Amniotic epithelial cell (primary cell): ENCODE data around the gene ZKSCAN7.
A peak's percentile ranks its signal among the peaks of the same experiment; 100 is the strongest.
"Not testable (repeated sequence)": the region's sequence is repeated elsewhere in the genome, so short reads cannot be mapped to it uniquely, and the experiment has no call there.

Source experiments
- DNase-seq: peaks from one replicate; pipeline ENCODE4 v3.0.0-alpha.2; 2010; ENCODE audit warnings: low read depth

ZKSCAN7 gene

GRCh38 chr3:44554626-44555592 lies at the start of gene ZKSCAN7:
ZKSCAN7 (plus strand) TSS chr3:44555193; CDS start chr3:44557048, 1,855 bp downstream.
- peak; percentile 56 for DNase-seq

- no peak for DNase-seq
Measured at GRCh38 chr3:44506556-44506955, 48.4 kb upstream of the ZKSCAN7 start.

- no peak for DNase-seq
Measured at GRCh38 chr3:44506961-44507360, 48.0 kb upstream of the ZKSCAN7 start.

GRCh38 chr3:44509393-44509921 lies 45.5 kb upstream of the ZKSCAN7 start:
- DNase-seq, result peak; percentile 20

GRCh38 chr3:44510000-44510368 lies 45.0 kb upstream of the ZKSCAN7 start:
- DNase-seq, result peak; percentile 27

GRCh38 chr3:44511238-44511566 lies 43.8 kb upstream of the ZKSCAN7 start:
- DNase-seq, result peak; percentile 41

- no peak for DNase-seq
Measured at GRCh38 chr3:44513513-44513912, 41.5 kb upstream of the ZKSCAN7 start.

- DNase-seq, result no peak
Measured at GRCh38 chr3:44516230-44516629, 38.8 kb upstream of the ZKSCAN7 start.

- DNase-seq, result no peak
Measured at GRCh38 chr3:44518782-44519156, 36.2 kb upstream of the ZKSCAN7 start.

GRCh38 chr3:44521721-44522120 lies 33.3 kb upstream of the ZKSCAN7 start:
- no peak for DNase-seq

- DNase-seq, result peak; percentile 25
Measured at GRCh38 chr3:44522494-44522933, 32.5 kb upstream of the ZKSCAN7 start.

- DNase-seq, result no peak
Measured at GRCh38 chr3:44525060-44525459, 29.9 kb upstream of the ZKSCAN7 start.

GRCh38 chr3:44529927-44530326 lies 25.1 kb upstream of the ZKSCAN7 start:
- DNase-seq, result no peak

- DNase-seq, result no peak
Measured at GRCh38 chr3:44530911-44531310, 24.1 kb upstream of the ZKSCAN7 start.

- DNase-seq, result peak; percentile 82
Measured at GRCh38 chr3:44534659-44535058, 20.3 kb upstream of the ZKSCAN7 start.

GRCh38 chr3:44535364-44535763 lies 19.6 kb upstream of the ZKSCAN7 start:
- no peak for DNase-seq

- not testable (repeated sequence) for DNase-seq
Measured at GRCh38 chr3:44544811-44545210, 10.2 kb upstream of the ZKSCAN7 start.

- DNase-seq, result peak; percentile 27
Measured at GRCh38 chr3:44555723-44556122, 730 bp downstream of the ZKSCAN7 start.

- DNase-seq, result no peak
Measured at GRCh38 chr3:44557074-44557473, 2.1 kb downstream of the ZKSCAN7 start.

GRCh38 chr3:44561076-44561475 lies 6.1 kb downstream of the ZKSCAN7 start:
- no peak for DNase-seq

- DNase-seq, result no peak
Measured at GRCh38 chr3:44562147-44562546, 7.2 kb downstream of the ZKSCAN7 start.

- DNase-seq, result peak; percentile 77
Measured at GRCh38 chr3:44568561-44568960, 13.6 kb downstream of the ZKSCAN7 start.

GRCh38 chr3:44571024-44571423 lies 16.0 kb downstream of the ZKSCAN7 start:
- no peak for DNase-seq

- no peak for DNase-seq
Measured at GRCh38 chr3:44576613-44577012, 21.6 kb downstream of the ZKSCAN7 start.
